Epithelial cell of prostate (primary cell): ENCODE data around the gene NEDD4L.

ENCODE experiments used
- DNase-seq: peaks from one replicate; pipeline ENCODE4 v3.0.0-alpha.2; 2011; ENCODE audit warnings: low read depth, low spot score
- H3K27ac ChIP-seq: fragments of 450-650 bp; 2 replicates; pipeline ENCODE4 v1.5.1; 2017; ENCODE audit warnings: mild to moderate bottlenecking

NEDD4L gene

DNA sequence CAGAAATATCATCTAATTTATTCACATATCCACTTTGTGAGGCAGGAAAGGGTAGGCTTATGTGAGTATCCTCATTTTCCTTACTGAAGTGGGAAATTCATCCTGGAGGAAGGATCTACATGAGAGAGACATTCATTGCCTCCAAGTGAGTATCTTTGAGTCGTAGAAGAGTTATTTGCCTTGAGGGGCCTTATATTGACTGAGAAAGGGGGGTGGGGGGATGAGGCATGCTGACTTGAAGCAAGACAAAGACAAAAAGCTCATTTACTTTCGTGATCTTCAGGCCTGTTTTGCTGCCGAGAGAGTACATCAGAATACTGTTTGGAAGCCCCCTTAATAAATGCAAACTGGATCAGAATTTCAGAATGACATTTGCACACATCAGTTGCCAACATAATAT, 17.6 kb upstream of the NEDD4L start:
- DNase-seq: no peak
- no peak overlapping the region for H3K27ac ChIP-seq

DNA sequence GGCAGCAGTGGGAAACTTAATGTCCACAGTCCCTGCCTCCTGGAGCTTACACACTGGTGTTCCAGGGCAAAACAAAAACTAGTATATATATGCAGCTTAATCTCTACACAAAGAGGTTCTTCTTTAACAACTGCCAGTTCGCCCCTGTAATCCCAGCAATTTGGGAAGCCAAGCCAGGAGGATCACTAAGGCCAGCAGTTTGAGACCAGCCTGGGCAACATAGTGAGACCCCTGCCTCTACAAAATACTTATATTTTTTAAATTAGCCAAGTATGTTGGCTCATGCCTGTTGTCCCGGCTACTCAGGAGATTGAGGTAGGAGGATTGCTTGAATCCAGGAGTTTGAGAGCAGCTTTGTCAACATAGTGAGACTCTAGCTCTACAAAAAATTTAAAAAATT, 17.2 kb upstream of the NEDD4L start:
- no peak for DNase-seq
- no peak overlapping the region for H3K27ac ChIP-seq

DNA sequence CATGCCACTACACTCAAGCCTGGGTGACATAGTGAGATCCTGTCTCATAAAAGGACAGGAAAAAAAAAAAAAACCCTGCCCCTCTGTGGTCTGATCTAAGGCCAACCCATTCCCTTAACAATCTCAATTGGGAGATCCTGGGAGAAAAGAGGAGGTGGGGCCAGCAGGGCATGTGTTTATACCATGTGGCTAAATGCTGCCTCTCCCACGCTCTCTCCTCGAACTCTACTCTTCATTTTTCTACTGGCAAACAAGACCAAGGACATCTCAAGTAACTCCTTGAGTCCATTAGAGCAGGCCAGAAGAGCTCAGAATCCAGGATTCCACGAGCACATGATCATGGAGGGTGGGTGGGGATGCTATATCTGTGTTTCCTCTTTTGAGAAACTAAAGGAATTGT, 16.7 kb upstream of the NEDD4L start:
- no peak overlapping the region for H3K27ac ChIP-seq
- no peak for DNase-seq

DNA sequence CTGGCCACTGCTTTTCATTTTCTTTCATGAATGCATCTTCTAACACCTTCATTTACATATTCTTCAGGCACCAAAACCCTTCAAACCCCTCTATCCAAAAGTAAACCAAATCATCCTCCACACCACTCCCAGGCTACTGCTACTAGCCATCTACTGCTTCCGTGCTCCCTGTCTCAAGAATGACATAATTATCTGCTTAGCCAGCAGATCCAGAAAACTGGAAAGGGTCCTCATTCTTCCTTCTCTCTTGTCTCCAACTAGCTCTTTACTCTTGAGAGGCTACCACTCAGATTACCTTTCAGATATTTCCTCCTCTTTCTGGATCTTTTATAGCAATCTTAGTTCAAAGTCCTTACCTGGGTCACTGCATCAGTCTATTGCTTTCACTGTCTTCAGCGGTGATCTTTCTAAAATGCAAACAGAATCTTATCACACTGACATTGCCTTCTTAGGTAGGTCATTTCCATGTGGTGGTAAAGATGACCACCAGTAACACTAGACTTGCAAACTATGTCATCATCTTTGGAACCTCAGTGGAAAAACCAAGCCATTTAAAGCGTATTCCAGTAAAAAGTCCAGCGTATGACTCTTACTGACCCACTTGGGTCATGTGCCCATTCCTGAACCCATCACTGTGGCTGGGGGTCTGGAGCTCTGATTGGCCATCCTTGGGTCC, 15.8 kb upstream of the NEDD4L start:
- DNase-seq: no peak
- no peak overlapping the region for H3K27ac ChIP-seq

DNA sequence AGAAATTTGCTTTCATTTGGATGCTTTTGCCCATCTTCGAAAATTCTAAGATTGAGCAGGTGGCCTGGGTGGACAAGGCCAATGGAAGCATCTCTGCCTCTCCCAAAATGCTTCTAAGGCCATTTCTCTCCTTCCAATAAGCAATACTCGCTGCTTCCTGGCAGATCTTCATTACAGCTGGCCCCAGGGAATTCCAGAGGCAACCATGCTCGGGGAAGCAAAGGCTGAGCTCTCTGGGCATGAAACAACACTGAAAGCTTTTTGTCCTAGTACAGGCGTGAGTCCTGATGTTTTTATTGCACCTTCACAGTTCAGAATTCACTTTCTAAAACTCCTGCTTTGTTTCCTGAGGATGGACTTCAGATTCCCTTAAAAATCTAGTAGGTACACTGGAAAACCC, 11.8 kb upstream of the NEDD4L start:
- DNase-seq: no peak

DNA sequence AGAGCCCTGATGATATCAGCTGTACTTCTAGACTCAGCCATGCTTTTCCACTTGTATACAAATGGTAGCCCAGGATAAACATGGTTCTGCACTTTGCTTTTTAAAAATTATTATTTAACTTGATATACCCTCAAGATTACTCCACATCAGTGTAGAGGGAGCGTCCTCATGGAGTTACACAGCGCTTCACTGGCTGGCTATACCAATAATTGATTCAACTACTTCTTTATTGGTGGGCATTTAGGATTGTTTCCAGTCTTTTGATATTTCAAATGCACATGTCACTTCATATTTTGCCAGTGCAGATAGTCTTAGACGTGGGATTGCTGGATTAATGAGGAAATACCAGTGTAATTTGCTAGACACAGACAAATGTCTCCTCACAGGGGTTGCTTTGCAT, 10.8 kb upstream of the NEDD4L start:
- H3K27ac ChIP-seq: no peak overlapping the region
- no peak for DNase-seq

More for the DNA sequence above, 11.8 kb upstream of the NEDD4L start:
- H3K27ac ChIP-seq: no peak overlapping the region

DNA sequence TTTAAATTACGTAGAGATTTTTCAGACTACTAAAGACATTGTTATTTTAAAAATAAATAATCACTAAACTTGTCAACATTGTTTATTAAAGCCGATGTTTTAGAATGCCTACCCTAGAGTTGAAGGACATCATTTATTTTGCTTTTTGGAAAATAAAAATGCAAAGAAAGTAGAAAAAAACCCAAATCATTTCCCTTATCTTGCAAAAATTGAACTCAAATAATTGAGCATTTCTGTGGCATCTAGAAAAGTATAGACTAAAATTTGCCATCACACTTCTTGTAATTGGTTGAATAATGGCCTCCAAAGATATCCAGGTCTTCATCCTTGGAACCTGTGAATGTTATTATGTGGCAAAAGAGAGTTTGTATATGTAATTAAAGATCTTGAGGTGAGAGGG, 9.7 kb upstream of the NEDD4L start:
- H3K27ac ChIP-seq: no peak overlapping the region
- DNase-seq: no peak

DNA sequence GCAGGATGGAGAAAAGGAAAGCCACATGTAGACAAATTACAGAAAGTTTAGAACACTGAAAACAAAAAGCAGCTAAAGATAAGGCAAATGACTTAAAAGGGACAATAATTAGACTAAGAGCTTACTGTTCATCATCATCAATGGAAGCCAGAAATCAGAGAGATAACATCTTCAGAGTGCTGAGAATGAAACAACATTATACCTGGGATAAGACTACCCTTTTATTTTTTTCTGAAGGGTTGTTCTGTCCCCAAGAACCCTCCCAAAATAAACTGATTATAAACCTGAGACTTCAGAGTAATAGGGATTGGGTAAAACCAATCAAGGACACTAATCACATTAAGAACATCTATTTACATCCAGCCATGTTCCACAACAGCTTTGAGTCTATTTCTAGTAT, 6.9 kb upstream of the NEDD4L start:
- no peak for DNase-seq
- no peak overlapping the region for H3K27ac ChIP-seq

DNA sequence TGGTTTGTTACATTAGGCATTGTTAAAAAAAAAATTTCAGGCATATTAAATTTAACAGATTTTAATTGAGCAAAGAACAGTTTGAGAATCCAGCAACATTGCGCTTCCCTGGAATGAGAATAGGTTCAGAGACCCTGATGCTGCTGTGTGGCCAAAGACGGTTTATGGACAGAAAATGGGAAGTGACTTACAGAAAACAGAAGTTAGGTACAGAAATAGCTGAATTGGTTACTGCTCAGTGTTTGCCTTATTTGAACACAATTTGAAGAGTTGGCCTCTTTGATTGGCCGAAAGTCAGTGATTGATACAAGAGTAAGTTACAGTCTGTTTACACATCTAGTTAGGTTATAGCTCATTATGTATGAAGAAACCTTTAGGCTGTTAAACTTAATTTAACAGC, 6.0 kb upstream of the NEDD4L start:
- DNase-seq: no peak
- no peak overlapping the region for H3K27ac ChIP-seq

DNA sequence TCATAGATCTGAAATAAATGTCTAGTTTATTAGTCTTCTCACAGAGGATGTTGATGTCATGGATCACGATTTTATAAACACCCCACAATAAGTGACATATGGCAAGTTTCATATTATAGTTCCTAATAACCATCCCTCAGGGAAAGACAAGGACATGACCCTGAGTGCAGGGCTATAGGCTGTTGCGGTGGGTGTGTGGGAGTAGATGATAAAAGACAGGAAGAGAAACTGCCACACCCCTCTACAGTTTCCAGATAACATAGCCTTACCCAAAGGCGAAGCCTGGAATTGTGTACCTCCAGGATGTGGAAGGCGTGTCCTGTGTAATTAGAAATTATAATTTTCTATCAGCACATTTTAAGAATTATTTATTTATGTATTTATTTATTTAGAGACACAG, 2.4 kb upstream of the NEDD4L start:
- no peak for DNase-seq
- no peak overlapping the region for H3K27ac ChIP-seq

DNA sequence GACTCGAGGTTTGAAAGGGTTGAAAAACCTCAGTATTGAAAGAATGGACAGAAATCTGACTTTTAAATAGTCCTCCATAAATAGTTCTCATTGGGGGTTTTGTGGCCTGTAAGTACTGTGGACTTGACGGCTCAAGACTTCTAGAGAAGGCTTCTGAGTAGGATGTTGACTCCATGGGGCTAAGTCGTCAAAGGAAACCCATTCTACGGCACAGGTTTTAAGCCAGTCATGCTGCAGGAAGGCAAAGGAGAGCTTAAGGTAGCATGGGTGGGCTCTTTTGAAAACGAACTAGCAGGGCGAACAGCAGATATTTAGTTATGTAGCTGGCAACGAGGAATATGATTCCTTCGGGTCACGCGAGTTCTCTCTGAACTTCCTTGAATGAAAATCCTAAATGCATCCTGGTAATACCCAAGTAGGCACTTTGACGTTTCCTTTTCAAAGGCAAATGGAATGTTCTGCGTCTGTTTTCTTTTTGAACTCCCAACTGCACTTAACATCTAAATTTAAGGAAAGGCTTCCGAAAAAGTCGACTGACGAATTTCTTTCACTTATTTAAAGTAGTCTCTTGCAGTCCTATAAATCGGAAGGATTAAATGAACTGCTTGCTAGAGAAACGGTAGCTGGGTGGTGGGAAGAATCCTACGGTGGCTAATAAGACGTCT, 1.1 kb upstream of the NEDD4L start:
- no peak for DNase-seq
- H3K27ac ChIP-seq: no peak overlapping the region

DNA sequence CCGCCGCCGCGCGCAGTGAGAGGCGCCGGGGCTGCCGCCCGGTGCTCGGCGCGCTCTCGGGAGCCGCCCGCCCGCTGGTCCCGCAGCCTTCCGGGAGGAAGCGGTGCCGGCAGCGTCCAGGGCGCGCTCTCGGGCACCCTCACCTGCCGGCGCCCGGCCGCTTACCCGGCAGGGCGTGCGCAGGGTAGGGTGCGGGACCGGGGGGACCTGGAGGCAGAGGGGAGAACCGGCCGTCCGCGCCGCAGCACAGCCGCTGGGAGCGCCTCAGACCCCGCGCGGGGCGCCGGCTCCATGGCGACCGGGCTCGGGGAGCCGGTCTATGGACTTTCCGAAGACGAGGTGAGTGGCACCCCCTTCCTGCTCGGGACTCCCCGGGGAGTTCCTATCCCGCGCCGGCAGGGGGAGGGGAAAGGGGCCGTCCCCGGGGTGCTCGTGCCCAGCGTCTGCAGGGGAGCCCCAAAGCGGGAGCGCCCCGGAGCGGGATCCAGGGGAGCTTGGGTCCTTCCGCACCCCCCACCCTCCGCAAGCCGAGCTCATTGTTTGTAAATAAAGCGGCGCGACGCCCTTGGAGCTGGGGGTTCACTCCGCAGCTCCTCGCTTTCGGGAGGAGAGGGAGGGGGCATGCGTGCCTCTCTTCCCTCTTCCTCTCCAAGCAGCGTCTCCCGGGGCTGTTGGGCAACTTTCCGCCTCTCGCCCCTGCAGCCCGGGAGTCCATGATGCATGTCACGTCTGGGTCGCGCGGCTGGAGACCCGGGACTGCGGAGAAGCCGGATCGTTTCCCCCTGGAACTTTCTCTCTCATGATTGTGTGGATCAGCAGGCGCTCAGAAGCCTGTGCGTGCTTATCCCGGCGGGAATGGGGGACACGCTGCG, 580 bp downstream of the NEDD4L start:
- no peak for DNase-seq
- H3K27ac ChIP-seq: peak overlapping the region; percentile 71

DNA sequence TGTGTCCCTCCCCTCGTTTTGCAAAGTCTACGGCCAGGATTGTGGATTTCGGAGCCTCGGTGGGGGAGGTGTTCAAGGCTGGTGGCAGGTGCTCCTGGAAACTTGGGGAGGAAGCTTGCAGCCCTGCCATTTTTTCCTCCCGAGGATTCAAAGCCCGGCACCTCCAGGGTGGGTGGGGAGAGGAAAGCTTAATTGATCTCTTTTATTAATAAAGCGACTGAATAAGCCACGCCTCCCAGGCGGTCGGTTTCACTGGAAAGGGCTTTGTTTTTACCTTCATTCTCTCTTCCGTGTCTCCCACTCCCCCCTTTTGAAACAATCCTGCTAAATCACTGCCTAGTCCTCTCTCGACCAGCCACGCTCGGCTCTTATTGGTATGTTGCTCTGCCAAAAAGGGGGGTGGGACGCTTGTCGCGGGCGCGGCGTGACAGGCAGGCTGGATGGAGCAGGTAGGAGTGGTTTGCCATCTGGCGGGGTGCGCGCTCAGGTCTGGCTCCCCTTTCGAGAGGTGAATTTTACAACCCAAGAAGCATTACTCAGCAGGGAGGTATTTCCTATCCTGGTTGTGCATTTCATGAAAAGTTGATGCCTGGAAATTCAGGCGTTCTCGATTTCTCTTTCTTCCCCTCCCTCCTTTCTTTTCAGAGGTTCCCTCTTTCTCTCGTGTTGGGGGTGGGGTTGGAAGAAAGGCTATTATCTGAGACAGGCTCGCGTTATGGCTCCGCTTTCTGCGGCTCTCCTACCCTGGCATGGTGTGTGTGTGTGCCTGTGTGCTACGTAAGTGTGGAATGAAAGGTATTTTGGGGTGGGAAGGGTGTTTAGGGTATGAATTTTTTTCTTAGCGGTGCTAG, 1.4 kb downstream of the NEDD4L start:
- DNase-seq: no peak
- peak overlapping the region; percentile 71 for H3K27ac ChIP-seq

DNA sequence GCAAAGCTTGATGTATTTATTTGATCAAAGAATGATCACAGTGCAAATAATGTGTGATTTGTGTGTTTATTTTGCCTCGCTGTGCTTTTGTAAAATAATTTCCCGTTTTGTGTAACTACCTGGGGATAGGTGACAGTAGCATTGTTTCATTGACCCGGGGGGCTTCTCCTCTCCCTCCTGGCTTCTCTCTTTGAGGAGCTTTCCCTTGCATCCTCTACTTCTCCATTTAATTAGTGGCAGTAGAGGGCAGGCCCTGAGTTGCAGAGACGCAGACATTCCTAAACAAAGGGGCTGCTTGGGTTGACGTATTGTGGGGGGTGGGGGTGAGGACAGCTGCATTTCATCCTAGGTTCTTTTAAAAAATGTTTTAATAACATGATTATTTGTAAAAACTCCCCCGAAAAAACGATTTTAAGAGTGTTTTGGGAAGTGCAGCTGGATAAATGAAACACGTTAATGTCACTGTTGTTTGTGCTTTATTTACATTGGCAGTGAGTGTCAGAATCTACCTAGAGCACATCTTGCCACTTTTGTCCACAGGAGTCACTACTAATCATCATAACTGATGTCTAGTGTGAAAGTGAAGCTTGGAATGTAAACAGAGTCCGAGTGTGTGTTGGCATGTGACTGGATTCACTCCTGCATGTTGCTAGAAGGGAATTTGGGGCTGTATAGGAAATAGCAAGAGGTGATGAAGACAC, 2.2 kb downstream of the NEDD4L start:
- no peak for DNase-seq
- H3K27ac ChIP-seq: peak overlapping the region; percentile 71

DNA sequence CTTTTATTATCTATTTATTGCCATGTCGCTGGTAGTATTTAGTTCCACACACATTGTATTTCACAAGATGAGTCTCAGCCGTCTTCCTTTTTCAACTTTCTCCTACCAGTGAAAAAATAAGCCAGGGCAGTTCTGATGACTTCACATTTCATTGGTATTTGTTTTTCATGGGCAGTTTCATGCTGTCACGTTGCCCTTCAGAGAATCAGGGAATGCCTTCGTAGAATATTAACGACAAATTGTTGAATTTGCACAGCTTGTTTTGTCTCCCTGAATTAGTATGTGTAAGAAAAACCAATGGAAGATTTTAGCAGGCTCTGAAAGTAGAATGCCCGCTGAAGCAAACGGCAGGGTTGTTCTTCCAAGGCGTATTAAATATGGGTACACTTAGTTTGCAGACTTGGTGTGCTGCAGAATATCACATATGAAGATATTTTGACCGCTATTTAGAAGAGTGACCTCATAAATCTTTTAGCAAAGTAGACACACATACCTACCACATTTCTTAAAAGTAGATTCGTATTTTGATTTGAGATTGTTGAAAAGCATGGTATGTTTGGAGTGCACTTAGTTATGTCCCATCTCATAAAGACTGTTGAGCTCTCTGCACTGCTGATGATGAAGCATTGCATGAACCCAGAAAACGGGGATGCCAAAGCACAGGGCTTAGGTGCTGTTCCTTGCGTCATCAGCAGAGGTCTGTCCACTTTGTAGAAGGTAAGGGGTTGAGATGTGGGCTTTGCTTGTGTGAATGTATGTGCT, 2.9 kb downstream of the NEDD4L start:
- H3K27ac ChIP-seq: peak overlapping the region; percentile 71
- DNase-seq: no peak

DNA sequence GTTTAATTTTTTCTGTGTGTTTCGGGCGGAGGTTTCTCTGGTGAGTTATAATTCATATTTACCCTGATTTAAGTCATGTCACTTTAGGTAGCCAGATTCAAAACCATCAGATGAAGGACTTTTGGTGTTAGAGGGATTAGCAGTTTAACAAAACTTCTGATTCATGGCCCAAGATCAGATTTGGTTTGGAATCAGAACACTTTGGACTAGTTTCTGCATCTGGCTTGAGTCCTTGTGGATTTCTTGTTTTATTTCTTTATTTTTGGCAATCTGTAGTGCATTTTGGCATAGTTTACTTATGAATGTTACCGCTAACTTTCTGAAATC, 3.5 kb downstream of the NEDD4L start:
- H3K27ac ChIP-seq: no peak overlapping the region
- no peak for DNase-seq

DNA sequence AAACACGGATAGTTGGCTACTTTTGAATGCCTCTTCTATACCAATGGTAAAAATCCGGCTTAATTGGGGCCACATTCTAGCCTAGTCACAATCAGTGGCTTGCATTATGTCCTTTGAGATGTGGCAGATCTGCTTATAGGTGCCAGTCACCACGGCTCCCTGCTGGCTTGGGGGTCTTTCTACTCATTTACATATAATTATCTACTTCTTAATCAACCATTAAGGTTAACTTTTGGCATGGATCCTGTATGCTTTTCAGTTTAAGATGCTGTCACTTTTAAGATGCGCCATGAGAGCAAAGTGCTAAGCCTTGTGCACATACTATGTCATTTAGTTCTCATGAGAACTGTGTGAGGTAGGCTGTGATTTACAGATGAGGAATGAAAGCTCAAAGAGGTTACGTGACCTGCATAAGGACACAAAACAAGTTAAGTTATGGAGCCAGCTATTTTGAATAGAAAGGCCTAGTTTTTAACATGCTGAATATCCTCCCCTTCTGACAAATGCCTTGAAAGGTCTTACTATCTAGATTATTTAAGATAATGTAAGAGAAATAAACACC, 4.1 kb downstream of the NEDD4L start:
- no peak for DNase-seq
- H3K27ac ChIP-seq: no peak overlapping the region

DNA sequence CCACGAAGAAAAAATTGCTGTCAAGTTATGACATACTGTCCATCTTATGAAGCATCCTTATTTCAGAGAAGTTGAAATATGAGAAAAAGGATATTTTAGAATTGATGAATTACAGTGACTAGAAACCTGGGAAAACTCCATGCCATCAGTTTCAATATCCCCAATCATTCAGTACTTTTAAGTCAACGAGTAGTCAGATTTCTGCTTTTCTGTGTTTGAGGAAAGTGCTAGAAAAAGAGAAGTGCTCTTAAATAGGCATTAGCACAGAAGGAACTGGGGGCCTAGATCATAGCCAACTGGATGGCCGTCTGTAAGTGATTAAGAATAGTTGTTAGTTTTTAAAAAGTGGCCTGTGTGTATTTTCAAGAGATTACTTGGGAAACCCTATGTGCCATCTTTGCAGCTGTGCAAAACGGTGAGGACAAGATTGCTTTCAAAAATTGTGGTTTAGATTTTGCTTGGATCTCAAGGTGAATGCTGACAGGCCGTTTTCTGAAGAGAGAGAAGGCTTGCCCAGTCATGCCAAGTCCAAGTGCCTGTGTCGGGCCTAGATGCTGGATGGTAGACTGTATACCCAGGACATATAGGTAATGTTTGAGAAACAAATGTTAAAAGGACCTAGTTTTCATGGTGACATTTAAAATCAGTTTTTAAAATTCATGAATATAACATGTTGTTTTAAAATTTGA, 5.1 kb downstream of the NEDD4L start:
- no peak for DNase-seq

More for the DNA sequence above, 5.1 kb downstream of the NEDD4L start:
- H3K27ac ChIP-seq: no peak overlapping the region
